SK-N-SH (cell line): ENCODE measurements around the gene ERC1. TPM values are rescaled to one million over a fixed set of nuclear protein-coding genes. Genes with fewer than 3 reads are reported as not detected.

Experiments used
- CTCF ChIA-PET: fragments of 300-600, 350-600 bp; formaldehyde crosslinking; extraction: SDS; loops from one replicate; lab custom pipeline; 2021; lab: Yijun Ruan, JAX
- POLR2A ChIA-PET: fragments of 350-600 bp; sonication (Branson Sonifier 250); formaldehyde crosslinking; extraction: SDS; loops from one replicate; lab custom pipeline; 2020; ENCODE audit warnings: antibody characterized with exemption, inconsistent platforms; lab: Yijun Ruan, JAX
- DNase-seq: peaks from one replicate; pipeline ENCODE4 v3.0.0; 2012
- H2AFZ ChIP-seq: fragments of 200-600 bp; sonication (generic); 2 replicates; pipeline ENCODE4 v1.8.1; 2016; ENCODE audit warnings: antibody characterized with exemption, mild to moderate bottlenecking, low read depth
- H3F3A ChIP-seq: fragments of 200-600 bp; sonication (generic); replicated peaks from 2 replicates; pipeline ENCODE3; 2016; ENCODE audit warnings: antibody characterized with exemption, mild to moderate bottlenecking; ENCODE audit not compliant: insufficient read depth
- H3K27ac ChIP-seq, 2 experiments: fragments of 200-500 bp in 1 of 2; fragments of 200-600 bp in 1 of 2; sonication (Bioruptor generic) in 1 of 2; sonication (generic), shearing (Covaris generic) in 1 of 2; 2 replicates each; pipeline versions ENCODE4 v1.5.1 to v1.6.1; 2014 to 2016; ENCODE audit warnings: low read depth in 2 of 2, inconsistent platforms in 1 of 2, low read length in 1 of 2, mild to moderate bottlenecking in 1 of 2, mixed read lengths in 1 of 2
- H3K27me3 ChIP-seq: fragments of 200-600 bp; sonication (generic), shearing (Covaris generic); 2 replicates; pipeline ENCODE4 v1.6.1; 2016; ENCODE audit warnings: mixed run types; ENCODE audit not compliant: insufficient read depth
- H3K36me3 ChIP-seq, 2 experiments: fragments of 200-500 bp in 1 of 2; fragments of 200-600 bp in 1 of 2; sonication (Bioruptor generic) in 1 of 2; sonication (generic) in 1 of 2; replicated peaks in 1 of 2; 2 replicates each; pipeline versions ENCODE3 to v1.5.1; 2014 to 2016; ENCODE audit warnings: low read length in 1 of 2, mild to moderate bottlenecking in 1 of 2; ENCODE audit not compliant: insufficient read depth in 2 of 2, control insufficient read depth in 1 of 2
- H3K4me1 ChIP-seq, 2 experiments: fragments of 200-500 bp in 1 of 2; fragments of 200-600 bp in 1 of 2; sonication (Bioruptor generic) in 1 of 2; sonication (generic), shearing (Covaris generic) in 1 of 2; 2 replicates each; pipeline versions ENCODE4 v1.5.1 to v1.6.1; 2014 to 2016; ENCODE audit warnings: low read depth in 1 of 2, low read length in 1 of 2, mixed run types in 1 of 2; ENCODE audit not compliant: insufficient read depth in 2 of 2, control insufficient read depth in 1 of 2
- H3K4me2 ChIP-seq: fragments of 200-600 bp; sonication (generic), shearing (Covaris generic); 2 replicates; pipeline ENCODE4 v1.6.1; 2017; ENCODE audit warnings: mixed run types
- H3K4me3 ChIP-seq, 2 experiments: fragments of 200-500 bp in 1 of 2; fragments of 200-600 bp in 1 of 2; sonication (Bioruptor generic) in 1 of 2; sonication (generic), shearing (Covaris generic) in 1 of 2; 2 replicates each; pipeline versions ENCODE4 v1.5.1 to v1.8.1; 2014 to 2016; ENCODE audit warnings: low read depth in 2 of 2, inconsistent platforms in 1 of 2, low read length in 1 of 2, mild to moderate bottlenecking in 1 of 2, mixed read lengths in 1 of 2, moderate library complexity in 1 of 2
- H3K79me2 ChIP-seq: fragments of 200-600 bp; sonication (generic); 2 replicates; pipeline ENCODE4 v1.8.1; 2017; ENCODE audit warnings: mild to moderate bottlenecking; ENCODE audit not compliant: insufficient read depth
- H3K9ac ChIP-seq: fragments of 200-600 bp; sonication (generic); 2 replicates; pipeline ENCODE4 v1.6.1; 2017; ENCODE audit warnings: mixed run types
- H3K9me2 ChIP-seq: fragments of 200-600 bp; sonication (generic); 2 replicates; pipeline ENCODE4 v1.6.1; 2017; ENCODE audit warnings: mixed run types
- H3K9me3 ChIP-seq: fragments of 200-600 bp; sonication (generic); 2 replicates; pipeline ENCODE4 v1.6.1; 2017; ENCODE audit warnings: mixed run types, mild to moderate bottlenecking, moderate library complexity
- H4K20me1 ChIP-seq: fragments of 200-600 bp; sonication (generic); 2 replicates; pipeline ENCODE4 v1.6.1; 2017; ENCODE audit warnings: mild to moderate bottlenecking, mixed run types; ENCODE audit not compliant: insufficient read depth
- ELF1 ChIP-seq: IDR thresholded peaks from 2 replicates; pipeline ENCODE4 v1.4.0; 2012
- FOXJ3 ChIP-seq: sonication (generic); formaldehyde crosslinking; IDR thresholded peaks from 2 replicates; pipeline ENCODE4 v1.5.1; 2020; ENCODE audit warnings: mild to moderate bottlenecking, missing genetic modification reagents
- GABPA ChIP-seq: IDR thresholded peaks from 2 replicates; pipeline ENCODE4 v1.4.0; 2012; ENCODE audit warnings: low read depth, mild to moderate bottlenecking
- GATA2 ChIP-seq: sonication (generic); formaldehyde crosslinking; IDR thresholded peaks from 2 replicates; pipeline ENCODE4 v1.5.0; 2020; ENCODE audit warnings: mild to moderate bottlenecking, missing genetic modification reagents
- NFIC ChIP-seq: IDR thresholded peaks from 2 replicates; pipeline ENCODE4 v1.4.0; 2012; ENCODE audit warnings: borderline replicate concordance
- NRF1 ChIP-seq: IDR thresholded peaks from 2 replicates; pipeline ENCODE4 v1.6.1; 2012; ENCODE audit warnings: low read depth, mild to moderate bottlenecking, low read length
- POLR2AphosphoS5 ChIP-seq: IDR thresholded peaks from 2 replicates; pipeline ENCODE4 v1.6.1; 2012; ENCODE audit warnings: low read depth, low read length
- RCOR1 ChIP-seq: fragments of 150-350 bp; IDR thresholded peaks from 2 replicates; pipeline ENCODE4 v1.6.1; 2017; ENCODE audit warnings: antibody characterized with exemption, low read length
- SMC3 ChIP-seq: IDR thresholded peaks from 2 replicates; pipeline ENCODE4 v1.6.1; 2012; ENCODE audit warnings: low read depth, low read length, improper control_type of control experiment
- TEAD4 ChIP-seq: IDR thresholded peaks from 2 replicates; pipeline ENCODE4 v1.4.0; 2012; ENCODE audit warnings: mild to moderate bottlenecking, borderline replicate concordance; ENCODE audit not compliant: insufficient read depth
- WGBS: methylation state at CpG from one replicate; pipeline ENCODE4 v1.1.6; 2017; ENCODE audit warnings: low lambda C conversion rate; 5-methylcytosine and 5-hydroxymethylcytosine counted together
- polyA plus RNA-seq, 3 experiments: library from polyadenylated mRNA; depleted of rRNA; stranded (reverse); fragments of >200 nt; gene quantifications; 2 replicates each; pipeline ENCODE4 v1.2.3, GENCODE V29; 2012
- TF ChIP-seq, protein P1 (sequence below): IDR thresholded peaks from 2 replicates; pipeline ENCODE4 v1.6.1; 2012; ENCODE audit warnings: mild to moderate bottlenecking, low read depth, low read length, moderate library complexity
- TF ChIP-seq, protein P2 (sequence below): IDR thresholded peaks from 2 replicates; pipeline ENCODE4 v1.4.0; 2012; ENCODE audit warnings: low read depth, borderline replicate concordance
- TF ChIP-seq, protein P3 (sequence below): fragments of 150-350 bp; IDR thresholded peaks from 2 replicates; pipeline ENCODE4 v1.6.1; 2017; ENCODE audit warnings: antibody characterized with exemption, low read length, low read depth, borderline replicate concordance

The ERC1 gene
- polyA plus RNA-seq, 1 of the 3 experiments (the other 2 are of a cell fraction): 7.5 TPM

DNA sequence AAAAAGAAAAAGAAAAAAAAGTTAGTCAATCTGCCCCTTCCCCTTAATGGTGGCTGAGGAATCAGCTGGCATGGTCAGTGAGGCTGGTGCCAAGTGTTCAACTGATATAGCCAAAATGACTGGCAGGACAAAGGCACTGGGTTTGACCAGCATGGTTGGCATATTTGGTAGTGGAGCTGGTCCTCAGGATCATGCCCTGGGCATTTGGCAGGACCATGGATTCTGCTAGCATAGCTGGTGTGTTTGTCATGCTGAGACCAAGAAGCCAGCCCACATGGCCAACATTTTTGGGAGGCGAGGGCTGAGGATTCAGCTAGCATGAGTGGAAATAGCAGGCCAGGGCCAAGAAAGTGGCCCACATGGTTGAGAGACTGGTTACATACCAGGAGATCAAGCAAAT is 466.9 kb downstream of the ERC1 start (continued):
- TF ChIP-seq, protein P1, sequence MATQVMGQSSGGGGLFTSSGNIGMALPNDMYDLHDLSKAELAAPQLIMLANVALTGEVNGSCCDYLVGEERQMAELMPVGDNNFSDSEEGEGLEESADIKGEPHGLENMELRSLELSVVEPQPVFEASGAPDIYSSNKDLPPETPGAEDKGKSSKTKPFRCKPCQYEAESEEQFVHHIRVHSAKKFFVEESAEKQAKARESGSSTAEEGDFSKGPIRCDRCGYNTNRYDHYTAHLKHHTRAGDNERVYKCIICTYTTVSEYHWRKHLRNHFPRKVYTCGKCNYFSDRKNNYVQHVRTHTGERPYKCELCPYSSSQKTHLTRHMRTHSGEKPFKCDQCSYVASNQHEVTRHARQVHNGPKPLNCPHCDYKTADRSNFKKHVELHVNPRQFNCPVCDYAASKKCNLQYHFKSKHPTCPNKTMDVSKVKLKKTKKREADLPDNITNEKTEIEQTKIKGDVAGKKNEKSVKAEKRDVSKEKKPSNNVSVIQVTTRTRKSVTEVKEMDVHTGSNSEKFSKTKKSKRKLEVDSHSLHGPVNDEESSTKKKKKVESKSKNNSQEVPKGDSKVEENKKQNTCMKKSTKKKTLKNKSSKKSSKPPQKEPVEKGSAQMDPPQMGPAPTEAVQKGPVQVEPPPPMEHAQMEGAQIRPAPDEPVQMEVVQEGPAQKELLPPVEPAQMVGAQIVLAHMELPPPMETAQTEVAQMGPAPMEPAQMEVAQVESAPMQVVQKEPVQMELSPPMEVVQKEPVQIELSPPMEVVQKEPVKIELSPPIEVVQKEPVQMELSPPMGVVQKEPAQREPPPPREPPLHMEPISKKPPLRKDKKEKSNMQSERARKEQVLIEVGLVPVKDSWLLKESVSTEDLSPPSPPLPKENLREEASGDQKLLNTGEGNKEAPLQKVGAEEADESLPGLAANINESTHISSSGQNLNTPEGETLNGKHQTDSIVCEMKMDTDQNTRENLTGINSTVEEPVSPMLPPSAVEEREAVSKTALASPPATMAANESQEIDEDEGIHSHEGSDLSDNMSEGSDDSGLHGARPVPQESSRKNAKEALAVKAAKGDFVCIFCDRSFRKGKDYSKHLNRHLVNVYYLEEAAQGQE: no peak
- no peak for TF ChIP-seq FOXJ3 (CRISPR knock-in tag)
- TF ChIP-seq GABPA: no peak
- no peak for TF ChIP-seq GATA2 (CRISPR knock-in tag)
- TF ChIP-seq, protein P2, sequence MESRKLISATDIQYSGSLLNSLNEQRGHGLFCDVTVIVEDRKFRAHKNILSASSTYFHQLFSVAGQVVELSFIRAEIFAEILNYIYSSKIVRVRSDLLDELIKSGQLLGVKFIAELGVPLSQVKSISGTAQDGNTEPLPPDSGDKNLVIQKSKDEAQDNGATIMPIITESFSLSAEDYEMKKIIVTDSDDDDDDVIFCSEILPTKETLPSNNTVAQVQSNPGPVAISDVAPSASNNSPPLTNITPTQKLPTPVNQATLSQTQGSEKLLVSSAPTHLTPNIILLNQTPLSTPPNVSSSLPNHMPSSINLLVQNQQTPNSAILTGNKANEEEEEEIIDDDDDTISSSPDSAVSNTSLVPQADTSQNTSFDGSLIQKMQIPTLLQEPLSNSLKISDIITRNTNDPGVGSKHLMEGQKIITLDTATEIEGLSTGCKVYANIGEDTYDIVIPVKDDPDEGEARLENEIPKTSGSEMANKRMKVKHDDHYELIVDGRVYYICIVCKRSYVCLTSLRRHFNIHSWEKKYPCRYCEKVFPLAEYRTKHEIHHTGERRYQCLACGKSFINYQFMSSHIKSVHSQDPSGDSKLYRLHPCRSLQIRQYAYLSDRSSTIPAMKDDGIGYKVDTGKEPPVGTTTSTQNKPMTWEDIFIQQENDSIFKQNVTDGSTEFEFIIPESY: 0 out of 2 replicates have a peak, but pooled peaks have one; percentile 18
- TF ChIP-seq NFIC: peak; percentile 89
- TF ChIP-seq, protein P3, sequence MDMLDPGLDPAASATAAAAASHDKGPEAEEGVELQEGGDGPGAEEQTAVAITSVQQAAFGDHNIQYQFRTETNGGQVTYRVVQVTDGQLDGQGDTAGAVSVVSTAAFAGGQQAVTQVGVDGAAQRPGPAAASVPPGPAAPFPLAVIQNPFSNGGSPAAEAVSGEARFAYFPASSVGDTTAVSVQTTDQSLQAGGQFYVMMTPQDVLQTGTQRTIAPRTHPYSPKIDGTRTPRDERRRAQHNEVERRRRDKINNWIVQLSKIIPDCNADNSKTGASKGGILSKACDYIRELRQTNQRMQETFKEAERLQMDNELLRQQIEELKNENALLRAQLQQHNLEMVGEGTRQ: no peak

DNA sequence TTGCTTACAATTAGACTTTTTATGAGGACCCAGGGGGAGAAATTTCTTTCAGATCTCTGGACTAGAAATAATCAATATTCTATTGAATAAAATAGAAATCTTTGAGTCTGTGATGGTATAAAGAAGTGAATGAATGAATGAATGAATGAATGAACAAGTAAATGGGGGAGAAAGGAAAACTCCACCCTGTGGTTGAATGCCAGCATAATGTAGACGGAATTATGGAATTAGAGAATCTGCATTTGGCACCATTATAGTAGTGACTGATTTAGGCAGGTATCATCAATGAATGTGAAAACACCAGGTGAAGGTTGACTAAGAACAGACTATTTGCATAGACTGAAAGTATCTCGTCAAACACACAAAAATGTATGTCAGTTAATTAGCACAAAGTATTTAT is 468.3 kb downstream of the ERC1 start:
- H3K79me2 ChIP-seq: no peaks in the 10 kb centered on the region
- no peak overlapping the region for H3K4me2 ChIP-seq
- H3K9me2 ChIP-seq: no peaks in the 10 kb centered on the region
- no peak overlapping the region for H3K9ac ChIP-seq
- TF ChIP-seq TEAD4 (no peak), ELF1 (no peak), FOXJ3 (CRISPR knock-in tag) (no peak), RCOR1 (no peak), POLR2AphosphoS5 (no peak), NRF1 (no peak), SMC3 (no peak)
- ChIA-PET CTCF (no interaction called here), POLR2A (no interaction called here)
- H2AFZ ChIP-seq: no peak overlapping the region
- H3K4me1 ChIP-seq: peaks cover 0 to 6% of the 10 kb centered on the region in 2 experiments; a peak in 1 of 4 replicates
- H3K9me3 ChIP-seq: no peaks in the 10 kb centered on the region; the same call in 1 of the 2 replicates
- no peak overlapping the region for H3K4me3 ChIP-seq
- WGBS: 96% methylated on average over 2 of the region's 2 CpGs
- peaks cover 0 to 18% of the 10 kb centered on the region in 2 experiments for H3K36me3 ChIP-seq
- H3F3A ChIP-seq: peaks cover 12% of the 10 kb centered on the region
- no peak overlapping the region for H3K27ac ChIP-seq
- DNase-seq: no peak
- no peaks in the 10 kb centered on the region for H3K27me3 ChIP-seq
- H4K20me1 ChIP-seq: no peaks in the 10 kb centered on the region
